Measurements from ENCODE around the gene MYL10.
A peak's percentile ranks its signal among the peaks of the same experiment; 100 is the strongest.
"Not testable (repeated sequence)": the region's sequence is repeated elsewhere in the genome, so short reads cannot be mapped to it uniquely, and the experiment has no call there.

Gene MYL10

DNA sequence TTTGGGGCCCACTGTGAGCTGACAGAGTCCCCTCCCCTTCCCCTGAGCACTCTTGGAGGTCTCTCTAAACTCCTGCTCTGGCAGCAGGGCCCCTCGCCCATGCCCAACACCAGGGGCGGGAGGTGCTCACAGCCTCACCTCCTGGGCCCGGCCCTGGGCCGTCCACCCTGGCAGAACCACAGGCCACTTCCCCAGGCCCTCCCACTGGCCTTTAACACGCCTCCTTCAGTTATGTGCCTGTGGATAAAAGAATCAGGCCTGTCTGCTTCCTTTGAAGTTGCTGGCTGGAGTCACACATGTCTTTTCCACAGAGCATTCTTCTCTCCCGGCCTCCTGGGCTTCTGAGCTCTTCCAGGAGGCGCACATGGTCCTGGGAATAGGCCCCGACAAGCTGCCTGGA, 10.2 kb downstream of the MYL10 start:
- DNase-seq (ENCODE audit: low read depth): no peak

- DNase-seq (ENCODE audit: low read depth): no peak
These were observed 10.8 kb downstream of the MYL10 start for GRCh38 chr7:101618207-101618839.

DNA sequence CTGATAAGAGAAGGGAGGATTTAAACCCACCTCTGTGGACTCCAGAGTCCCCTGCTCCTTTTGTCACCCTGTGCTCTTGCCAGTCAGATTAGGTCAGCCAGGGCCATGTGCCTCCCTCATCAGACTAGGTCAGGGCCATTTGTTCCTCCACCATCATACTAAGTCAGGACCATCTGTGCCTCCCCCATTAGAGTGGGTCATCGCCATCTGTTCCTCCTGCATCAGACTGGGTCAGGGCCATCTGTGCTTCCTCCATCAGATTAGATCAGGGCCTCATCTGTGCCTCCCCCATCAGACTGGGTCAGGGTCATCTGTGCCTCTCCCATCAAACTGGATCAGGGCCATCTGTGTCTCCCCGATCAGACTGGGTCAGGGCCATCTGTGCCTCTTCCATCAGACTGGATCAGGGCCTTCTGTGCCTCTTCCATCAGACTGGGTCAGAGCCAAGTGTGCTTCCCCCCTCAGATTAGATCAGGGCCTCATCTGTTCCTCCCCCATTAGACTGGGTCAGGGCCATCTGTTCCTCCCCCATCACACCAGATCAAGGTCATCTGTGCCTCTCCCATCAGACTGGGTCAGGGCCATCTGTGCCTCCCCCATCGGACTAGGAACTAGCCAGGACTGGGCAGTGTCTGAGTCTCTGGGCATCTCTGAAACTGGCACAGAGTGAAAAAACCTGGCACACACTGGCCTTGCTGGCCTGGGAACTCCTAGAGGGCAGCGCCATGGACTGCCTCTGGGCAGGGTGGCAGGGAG, 11.5 kb downstream of the MYL10 start:
- no peak for DNase-seq (ENCODE audit: low read depth)

GRCh38 chr7:101615446-101615845, 13.7 kb downstream of the MYL10 start:
- no peak for DNase-seq (ENCODE audit: low read depth)

- no peak for DNase-seq (ENCODE audit: low read depth)
These were observed 14.2 kb downstream of the MYL10 start for GRCh38 chr7:101614939-101615302.

- DNase-seq (ENCODE audit: low read depth): no peak
These were observed 14.8 kb downstream of the MYL10 start for GRCh38 chr7:101614098-101614938.

GRCh38 chr7:101612885-101613515, 16.1 kb downstream of the MYL10 start:
- no peak for DNase-seq (ENCODE audit: low read depth)

GRCh38 chr7:101608772-101609713, 20.1 kb downstream of the MYL10 start:
- no peak for DNase-seq (ENCODE audit: low read depth)

DNA sequence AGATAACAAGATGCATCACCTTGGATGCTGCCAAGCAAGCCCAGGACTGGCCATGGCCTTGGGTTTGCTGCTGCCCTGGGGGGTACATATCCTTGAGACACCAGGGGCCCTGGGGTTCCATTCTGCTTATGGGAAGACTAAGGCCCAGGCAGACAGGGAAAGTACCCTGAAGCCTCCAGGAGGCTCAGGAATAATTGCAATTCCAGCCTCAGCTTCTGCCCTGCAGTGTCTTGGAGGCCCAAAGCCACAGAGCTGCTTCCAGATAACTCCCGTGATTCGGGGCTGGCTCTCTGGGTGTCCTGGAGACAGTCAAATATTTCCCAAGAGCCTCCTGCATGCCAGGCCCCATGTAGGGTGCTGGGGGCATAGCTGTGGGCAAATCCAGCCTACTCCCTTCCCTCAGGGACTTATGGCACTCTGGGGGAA, 22.6 kb downstream of the MYL10 start:
- DNase-seq (ENCODE audit: low read depth): no peak

- DNase-seq (ENCODE audit: low read depth): no peak
These were observed 23.2 kb downstream of the MYL10 start for GRCh38 chr7:101605611-101606497.

- not testable (repeated sequence) for DNase-seq (ENCODE audit: low read depth)
These were observed 24.2 kb downstream of the MYL10 start for GRCh38 chr7:101604934-101605332.

DNA sequence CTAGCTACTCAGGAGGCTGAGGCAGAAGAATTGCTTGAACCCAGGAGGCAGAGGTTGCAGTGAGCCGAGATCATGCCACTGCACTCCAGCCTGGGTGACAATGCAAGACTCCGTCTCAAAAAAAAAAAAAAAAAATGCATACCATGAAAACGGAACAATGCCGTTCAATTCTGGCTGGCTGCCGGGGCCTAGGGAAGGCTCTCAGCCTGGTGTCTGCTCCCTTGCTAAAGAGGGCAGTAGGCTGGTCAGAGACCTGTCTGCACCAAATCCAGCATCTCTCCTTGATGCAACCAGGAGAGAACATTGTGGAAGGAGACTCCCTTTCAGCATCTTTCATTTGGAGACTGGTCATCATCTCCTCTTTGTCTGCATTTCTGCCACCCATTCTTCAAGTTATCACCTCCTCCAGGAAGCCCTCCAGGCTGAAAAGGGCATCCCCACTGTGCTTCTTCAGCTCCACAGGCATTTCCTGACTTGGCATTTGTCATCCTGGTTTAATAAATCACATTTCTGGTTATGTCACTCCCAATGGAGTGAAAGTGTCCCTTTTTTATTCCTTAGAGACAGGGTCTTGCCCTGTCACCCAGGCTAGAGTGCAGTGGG, 24.7 kb downstream of the MYL10 start:
- DNase-seq (ENCODE audit: low read depth): no peak

GRCh38 chr7:101602484-101603241, 26.4 kb downstream of the MYL10 start:
- peak; percentile 65 for DNase-seq (ENCODE audit: low read depth)

GRCh38 chr7:101602082-101602481, 27.0 kb downstream of the MYL10 start:
- DNase-seq (ENCODE audit: low read depth): no peak

DNA sequence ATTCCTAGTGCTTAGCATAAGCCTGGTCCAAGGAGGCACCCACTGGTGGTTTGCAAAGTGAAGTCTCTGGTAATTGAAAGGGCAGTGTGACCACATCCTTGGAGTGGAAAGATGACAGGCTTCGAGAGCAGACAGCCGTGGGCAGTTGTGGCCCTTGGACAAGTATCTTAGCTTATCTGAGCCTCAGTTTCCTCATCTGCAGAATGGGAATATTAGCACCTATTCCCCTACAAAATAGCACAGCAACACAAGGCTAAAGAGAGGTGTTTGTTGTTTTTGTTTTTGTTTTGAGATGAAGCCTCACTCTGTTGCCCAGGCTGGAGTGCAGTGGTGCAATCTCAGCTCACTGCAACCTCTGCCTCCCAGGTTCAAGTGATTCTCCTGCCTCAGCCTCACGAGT, 29.3 kb downstream of the MYL10 start:
- DNase-seq (ENCODE audit: low read depth): no peak

DNA sequence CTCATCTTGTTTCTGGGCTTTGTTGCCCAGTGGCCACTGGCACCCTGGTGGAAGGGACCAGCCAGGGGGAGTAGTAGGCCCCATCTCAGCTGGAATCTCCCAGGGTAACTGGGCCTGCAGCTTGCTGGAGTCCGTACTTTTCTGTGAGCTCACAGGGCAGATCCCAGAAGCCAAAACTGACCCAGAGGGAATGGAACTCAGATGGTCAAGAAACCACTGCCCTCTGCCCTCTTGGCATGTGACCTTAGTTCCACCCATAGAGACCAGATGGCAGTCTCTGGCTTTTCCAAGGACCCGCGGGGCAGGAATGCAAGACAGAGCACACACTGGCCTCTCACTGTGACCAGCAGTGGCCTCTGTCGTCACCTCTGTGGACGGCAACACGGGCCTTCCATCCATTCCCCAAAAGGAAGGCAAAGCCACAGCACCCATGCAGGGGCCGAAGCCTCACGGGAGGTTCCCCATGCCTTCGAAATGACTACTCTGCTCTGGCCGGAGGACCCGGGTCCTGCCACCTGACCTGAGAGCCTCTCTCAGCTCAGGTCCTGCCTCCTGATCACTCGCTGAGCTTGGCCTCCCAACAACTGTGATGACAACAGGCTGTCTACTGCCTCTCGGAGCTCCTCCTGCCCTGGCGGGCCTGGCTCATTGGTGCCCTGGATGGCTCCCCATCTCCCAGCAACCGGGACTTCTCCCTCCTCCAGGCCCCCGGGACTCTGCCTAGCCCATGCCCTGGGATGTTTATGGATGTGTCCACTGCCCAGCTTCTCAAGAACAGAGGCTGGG, 29.9 kb downstream of the MYL10 start:
- DNase-seq (ENCODE audit: low read depth): no peak

- no peak for DNase-seq (ENCODE audit: low read depth)
These were observed 30.6 kb downstream of the MYL10 start for GRCh38 chr7:101598422-101598985.

DNA sequence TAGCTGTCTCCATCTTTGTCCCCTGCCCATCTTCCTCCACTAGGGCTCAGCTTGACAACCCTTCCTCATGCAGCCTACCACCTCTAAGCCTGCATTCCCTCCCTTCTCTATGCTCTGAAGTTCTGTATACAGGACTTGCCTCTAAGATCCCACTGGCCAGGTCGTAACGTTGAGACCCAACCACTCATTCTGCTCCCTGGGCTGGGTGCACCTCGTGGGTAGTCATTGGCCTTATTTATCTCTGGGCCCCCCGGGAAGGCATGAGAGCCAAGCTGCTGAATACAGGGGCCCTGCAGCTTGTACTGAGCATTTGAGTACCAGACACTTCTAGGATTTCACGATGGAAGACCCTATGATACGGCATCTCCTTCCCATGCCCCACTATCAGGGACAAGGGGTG, 31.2 kb downstream of the MYL10 start:
- DNase-seq (ENCODE audit: low read depth): no peak

All from amniotic epithelial cell (primary cell).